NCI-H82 treated with DMSO at 0.1 percent for 48 hours (cell line): ENCODE data around the gene TMED3.
A peak's percentile ranks its signal among the peaks of the same experiment; 100 is the strongest.

ENCODE experiments used
- DNase-seq: peaks from one replicate; lab custom pipeline; 2025; ENCODE audit not compliant: unreplicated experiment; lab: John Stamatoyannopoulos, UW

Gene TMED3

GRCh38 chr15:79310985-79311900 is at the start of gene TMED3:
Gene TMED3, plus strand, starts transcription at chr15:79311112. Its CDS starts 138 bp downstream, at chr15:79311250.
- peak; percentile 67 for DNase-seq

- no peak for DNase-seq
Measured at GRCh38 chr15:79261836-79262235, 49.1 kb upstream of the TMED3 start.

GRCh38 chr15:79265167-79265566 is 45.7 kb upstream of the TMED3 start:
- DNase-seq, result no peak

- no peak for DNase-seq
Measured at GRCh38 chr15:79265987-79266579, 44.8 kb upstream of the TMED3 start.

GRCh38 chr15:79282371-79283251 is 28.3 kb upstream of the TMED3 start, which contains the start of gene ANKRD34C:
Gene ANKRD34C, plus strand, starts transcription at chr15:79282722. Its CDS starts 10,563 bp downstream, at chr15:79293285.
- no peak for DNase-seq

- DNase-seq, result no peak
Measured at GRCh38 chr15:79283252-79284048, 27.5 kb upstream of the TMED3 start.

GRCh38 chr15:79290642-79291275 is 20.2 kb upstream of the TMED3 start:
- no peak for DNase-seq

- DNase-seq, result no peak
Measured at GRCh38 chr15:79292011-79292410, 18.9 kb upstream of the TMED3 start.

- DNase-seq, result no peak
Measured at GRCh38 chr15:79294075-79294474, 16.8 kb upstream of the TMED3 start.

GRCh38 chr15:79296583-79296982 is 14.3 kb upstream of the TMED3 start:
- DNase-seq, result no peak

GRCh38 chr15:79299126-79299840 is 11.6 kb upstream of the TMED3 start:
- no peak for DNase-seq

GRCh38 chr15:79299841-79300235 is 11.1 kb upstream of the TMED3 start:
- DNase-seq, result no peak

GRCh38 chr15:79307251-79307650 is 3.7 kb upstream of the TMED3 start:
- DNase-seq, result no peak

GRCh38 chr15:79308874-79309273 is 2.0 kb upstream of the TMED3 start:
- DNase-seq, result no peak

GRCh38 chr15:79310612-79310984 is 314 bp upstream of the TMED3 start:
- peak; percentile 67 for DNase-seq

- DNase-seq, result no peak
Measured at GRCh38 chr15:79311901-79312553, 1.1 kb downstream of the TMED3 start.

- no peak for DNase-seq
Measured at GRCh38 chr15:79314186-79314585, 3.3 kb downstream of the TMED3 start.

GRCh38 chr15:79314811-79315210 is 3.9 kb downstream of the TMED3 start:
- no peak for DNase-seq
